ENCODE data around the gene M1AP.

- peak; percentile 54 for TF ChIP-seq CTCF (conservative IDR thresholded peaks at IDR 0.05; ENCODE audit: low read depth, low read length)
- TF ChIP-seq EZH2 (IDR thresholded peaks at IDR 0.05; ENCODE audit: low read length, unreplicated experiment), result no peak
Measured at GRCh38 chr2:74675090-74675489, 27.0 kb upstream of the M1AP start.
